Measurements from ENCODE around the gene STIMATE. TPM values are rescaled to one million over a fixed set of nuclear protein-coding genes. Genes with fewer than 3 reads are reported as not detected.
A peak's percentile ranks its signal among the peaks of the same experiment; 100 is the strongest.

STIMATE gene
- total and polyA plus RNA-seq, 10 donors: 4.0 to 65.6 (median 34.0) TPM

- Histone ChIP-seq H3K9me3 (no peaks in the 10 kb centered on the region), H3K27me3 (replicated peaks in 1 of 7) (no peaks in the 10 kb centered on the region), H3K27ac (peak overlapping the region in 2 of 8 donors; percentile 21 to 52), H3K4me3 (peak overlapping the region in 1 of 8 donors; percentile 28), H3K4me1 (no peaks in the 10 kb centered on the region), H3K36me3 (no peaks in the 10 kb centered on the region)
- TF ChIP-seq, protein P1, sequence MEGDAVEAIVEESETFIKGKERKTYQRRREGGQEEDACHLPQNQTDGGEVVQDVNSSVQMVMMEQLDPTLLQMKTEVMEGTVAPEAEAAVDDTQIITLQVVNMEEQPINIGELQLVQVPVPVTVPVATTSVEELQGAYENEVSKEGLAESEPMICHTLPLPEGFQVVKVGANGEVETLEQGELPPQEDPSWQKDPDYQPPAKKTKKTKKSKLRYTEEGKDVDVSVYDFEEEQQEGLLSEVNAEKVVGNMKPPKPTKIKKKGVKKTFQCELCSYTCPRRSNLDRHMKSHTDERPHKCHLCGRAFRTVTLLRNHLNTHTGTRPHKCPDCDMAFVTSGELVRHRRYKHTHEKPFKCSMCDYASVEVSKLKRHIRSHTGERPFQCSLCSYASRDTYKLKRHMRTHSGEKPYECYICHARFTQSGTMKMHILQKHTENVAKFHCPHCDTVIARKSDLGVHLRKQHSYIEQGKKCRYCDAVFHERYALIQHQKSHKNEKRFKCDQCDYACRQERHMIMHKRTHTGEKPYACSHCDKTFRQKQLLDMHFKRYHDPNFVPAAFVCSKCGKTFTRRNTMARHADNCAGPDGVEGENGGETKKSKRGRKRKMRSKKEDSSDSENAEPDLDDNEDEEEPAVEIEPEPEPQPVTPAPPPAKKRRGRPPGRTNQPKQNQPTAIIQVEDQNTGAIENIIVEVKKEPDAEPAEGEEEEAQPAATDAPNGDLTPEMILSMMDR (IDR thresholded peaks at IDR 0.05 in 8 of 11, conservative IDR thresholded peaks at IDR 0.05 in 3 of 11): no peak
- peak; percentile 20 to 46 (median 41) for TF ChIP-seq POLR2AphosphoS5 (IDR thresholded peaks at IDR 0.05)
- intact Hi-C loops (cut with DNase I; ENCODE audit: low total_unique reads): no loop called here
- DNase-seq: peak; percentile 72
- WGBS, 5 donors: 65 to 81% (median 75%) methylated on average over 16 to 17 of the region's 17 CpGs
Measured at GRCh38 chr3:52787672-52788625, 109.4 kb downstream of the STIMATE start.

DNA sequence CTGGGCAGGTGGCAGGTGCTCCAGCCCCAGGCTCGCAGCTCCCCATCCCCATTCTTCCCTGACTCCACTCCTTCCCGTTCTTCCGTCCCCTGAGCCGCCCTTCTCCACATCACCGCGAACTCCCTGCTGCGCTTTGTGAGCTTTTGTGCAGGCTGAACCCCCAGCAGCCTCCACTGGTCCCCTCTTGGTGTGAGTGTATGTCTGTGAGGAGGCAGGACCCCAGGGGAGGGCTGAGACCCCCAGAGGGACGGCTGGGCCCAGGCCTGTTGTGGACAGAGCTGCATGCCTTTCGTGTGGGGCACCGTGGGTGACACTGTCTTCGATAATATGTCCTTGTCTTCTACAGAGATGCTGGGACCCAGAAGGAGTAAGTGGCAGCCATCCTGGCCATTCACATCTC lies 110.1 kb downstream of the STIMATE start:
- Histone ChIP-seq H3K4me1 (no peaks in the 10 kb centered on the region), H3K9me3 (no peaks in the 10 kb centered on the region), H3K27ac (peak overlapping the region in 1 of 8 donors; percentile 52), H3K4me3 (no peak overlapping the region), H3K36me3 (no peaks in the 10 kb centered on the region), H3K27me3 (replicated peaks in 1 of 7) (no peaks in the 10 kb centered on the region)
- intact Hi-C loops (cut with DNase I; ENCODE audit: low total_unique reads): no loop called here
- WGBS, 5 donors: 81 to 90% (median 86%) methylated on average over 9 to 11 of the region's 11 CpGs
- DNase-seq: peak; percentile 36
- no peak for TF ChIP-seq POLR2A (IDR thresholded peaks at IDR 0.05)
- TF ChIP-seq POLR2AphosphoS5 (IDR thresholded peaks at IDR 0.05): no peak
- TF ChIP-seq, protein P1 (IDR thresholded peaks at IDR 0.05 in 8 of 11, conservative IDR thresholded peaks at IDR 0.05 in 3 of 11): no peak

Small RNA genes lying within 50 kb of the gene (microRNA-seq; reads per million reads assigned to microRNA genes)
- 0 to 0.36 (median 0) reads per million in 3 donors for gene MIR8064

Small RNA genes lying within 50 kb of the gene (small RNA-seq; reads per million reads assigned to genes)
- gene MIR8064 (0 reads per million in 4 donors), gene MUSTN1 (0 reads per million in 4 donors)

Other genes starting within 250 kb of the STIMATE start
- 100 to 1,000 TPM in 3 of 7 donors, 10 to 100 TPM in 4; 60.0 to 125 (median 82.8) TPM for gene PBRM1, start 211.6 kb downstream of the STIMATE start, total RNA-seq
- 10 to 100 TPM in 1 of 3 donors, 1 to 10 TPM in 2; 5.7 to 10.6 (median 6.2) TPM for gene PBRM1, start 211.6 kb downstream of the STIMATE start, polyA plus RNA-seq
- 10 to 100 TPM; 49.8 to 87.8 (median 67.3) TPM for gene GNL3, start 211.5 kb downstream of the STIMATE start, total RNA-seq
- gene GNL3, start 211.5 kb downstream of the STIMATE start, polyA plus RNA-seq: 10 to 100 TPM; 61.8 to 70.4 (median 68.0) TPM
- 10 to 100 TPM; 23.5 to 53.9 (median 42.4) TPM for gene GLT8D1, start 191.8 kb downstream of the STIMATE start, total RNA-seq
- 10 to 100 TPM; 21.8 to 26.3 (median 25.1) TPM for gene GLT8D1, start 191.8 kb downstream of the STIMATE start, polyA plus RNA-seq
- 100 to 1,000 TPM in 3 of 7 donors, 10 to 100 TPM in 4; 56.5 to 154 (median 80.3) TPM for gene SPCS1, start 191.4 kb downstream of the STIMATE start, total RNA-seq
- 100 to 1,000 TPM in 2 of 3 donors, 10 to 100 TPM in 1; 92.4 to 125 (median 122) TPM for gene SPCS1, start 191.4 kb downstream of the STIMATE start, polyA plus RNA-seq
- 10 to 100 TPM; 17.4 to 28.0 (median 26.3) TPM for gene NEK4, start 126.6 kb downstream of the STIMATE start, total RNA-seq
- gene NEK4, start 126.6 kb downstream of the STIMATE start, polyA plus RNA-seq: 1 to 10 TPM; 3.2 to 5.5 (median 4.9) TPM
- gene ITIH1, start 119.9 kb downstream of the STIMATE start, total RNA-seq: 1 to 10 TPM in 4 of 7 donors, under 1 TPM in 3; 0.65 to 4.0 (median 1.5) TPM
- gene ITIH1, start 119.9 kb downstream of the STIMATE start, polyA plus RNA-seq: 10 to 100 TPM in 1 of 3 donors, 1 to 10 TPM in 2; 4.4 to 11.4 (median 5.9) TPM
- 10 to 100 TPM in 6 of 7 donors, 1 to 10 TPM in 1; 8.0 to 53.7 (median 17.6) TPM for gene ITIH3, start 102.8 kb downstream of the STIMATE start, total RNA-seq
- gene ITIH3, start 102.8 kb downstream of the STIMATE start, polyA plus RNA-seq: 10 to 100 TPM; 12.4 to 44.4 (median 15.2) TPM
- gene ITIH4, start 66.9 kb downstream of the STIMATE start, total RNA-seq: 10 to 100 TPM in 6 of 7 donors, 1 to 10 TPM in 1; 9.9 to 27.4 (median 20.1) TPM
- gene ITIH4, start 66.9 kb downstream of the STIMATE start, polyA plus RNA-seq: 10 to 100 TPM; 10.4 to 54.2 (median 30.3) TPM
- 1 to 10 TPM in 5 of 7 donors, not detected in 2; 2.5 to 6.8 (median 3.4) TPM for gene MUSTN1, start 62.5 kb downstream of the STIMATE start, total RNA-seq
- gene MUSTN1, start 62.5 kb downstream of the STIMATE start, polyA plus RNA-seq: 10 to 100 TPM; 10.0 to 17.8 (median 16.1) TPM
- 10 to 100 TPM in 6 of 7 donors, 1 to 10 TPM in 1; 9.0 to 24.9 (median 14.0) TPM for gene SFMBT1, start 148.5 kb upstream of the STIMATE start, total RNA-seq
- gene SFMBT1, start 148.5 kb upstream of the STIMATE start, polyA plus RNA-seq: 1 to 10 TPM; 3.0 to 3.5 (median 3.1) TPM
- gene RFT1, start 232.9 kb upstream of the STIMATE start, total RNA-seq: 10 to 100 TPM; 12.1 to 25.6 (median 17.8) TPM
- gene RFT1, start 232.9 kb upstream of the STIMATE start, polyA plus RNA-seq: 1 to 10 TPM; 6.0 to 8.9 (median 8.1) TPM

All from spleen (tissue), 11 donors.